Endothelial cell of umbilical vein (primary cell): ENCODE results near the gene REL. TPM values are rescaled to one million over a fixed set of nuclear protein-coding genes. Genes with fewer than 3 reads are reported as not detected.

Source experiments
- BruUV-seq: library from RNA; stranded (reverse); fragments of 400-500 nt; replicated peaks from 2 replicates; lab custom pipeline; 2021; lab: Mats Ljungman, UMichigan
- CTCF ChIA-PET: fragments of 300-600, 350-600 bp; sonication (Branson Sonifier 250); formaldehyde crosslinking; loops from one replicate; lab custom pipeline; 2021; ENCODE audit warnings: antibody characterized with exemption, inconsistent platforms; lab: Charles Lee
- POLR2A ChIA-PET: fragments of 300-600, 350-600 bp; sonication (Branson Sonifier 250); formaldehyde crosslinking; loops from one replicate; lab custom pipeline; 2021; ENCODE audit warnings: antibody characterized with exemption, inconsistent platforms; lab: Charles Lee
- DNase-seq: peaks from one replicate; pipeline ENCODE4 v3.0.0-alpha.2; 2011; ENCODE audit warnings: low read depth, low spot score
- FAIRE-seq: peaks from 2 replicates; lab custom pipeline; 2011; peaks lifted over from hg19 to GRCh38; lab: Jason Lieb, UNC
- H2AFZ ChIP-seq: 2 replicates; pipeline ENCODE4 v1.6.0; 2012; ENCODE audit warnings: low read depth, low read length, control low read depth, inconsistent platforms
- H3K27ac ChIP-seq: 2 replicates; pipeline ENCODE4 v1.5.1; 2011; ENCODE audit warnings: low read depth, mild to moderate bottlenecking, control low read depth, low read length, moderate library complexity; ENCODE audit not compliant: insufficient read depth
- H3K27me3 ChIP-seq, 2 experiments: 2 replicates each; pipeline versions ENCODE4 v1.6.0 to v1.6.1; 2011; ENCODE audit warnings: low read length in 2 of 2, mixed read lengths in 1 of 2; ENCODE audit not compliant: control insufficient read depth in 2 of 2, insufficient read depth in 2 of 2
- H3K36me3 ChIP-seq, 2 experiments: 2 replicates in 1 of 2; 3 replicates in 1 of 2; pipeline ENCODE4 v1.5.1; 2011; ENCODE audit warnings: low read length in 2 of 2, mild to moderate bottlenecking in 1 of 2, moderate library complexity in 1 of 2; ENCODE audit not compliant: control insufficient read depth in 2 of 2, insufficient read depth in 2 of 2; ENCODE audit errors: extremely low read depth in 1 of 2
- H3K4me1 ChIP-seq: 3 replicates; pipeline ENCODE4 v1.5.1; 2011; ENCODE audit warnings: mild to moderate bottlenecking, low read length; ENCODE audit not compliant: control insufficient read depth, insufficient read depth; ENCODE audit errors: extremely low read depth
- H3K4me2 ChIP-seq: 2 replicates; pipeline ENCODE4 v1.6.1; 2011; ENCODE audit warnings: low read length, control low read depth, mixed read lengths; ENCODE audit not compliant: insufficient read depth
- H3K4me3 ChIP-seq, 3 experiments: fragments of 200-600 bp in 1 of 3; sonication (generic), shearing (Covaris generic) in 1 of 3; replicated peaks in 1 of 3; 2 replicates each; pipeline ENCODE4 v1.5.1; 2011 to 2016; ENCODE audit warnings: control low read depth in 3 of 3, low read length in 3 of 3, mild to moderate bottlenecking in 2 of 3, inconsistent platforms in 1 of 3, low read depth in 1 of 3, moderate library complexity in 1 of 3; ENCODE audit not compliant: insufficient read depth in 1 of 3
- H3K79me2 ChIP-seq: 2 replicates; pipeline ENCODE4 v1.6.0; 2012; ENCODE audit warnings: low read length, inconsistent platforms; ENCODE audit not compliant: control insufficient read depth, insufficient read depth
- H3K9ac ChIP-seq: replicated peaks from 2 replicates; pipeline ENCODE3; 2011; ENCODE audit warnings: low read length, control low read depth; ENCODE audit not compliant: insufficient read depth; ENCODE audit errors: extremely low read depth
- H3K9me1 ChIP-seq: replicated peaks from 3 replicates; pipeline ENCODE4 v1.6.0; 2011; ENCODE audit warnings: mild to moderate bottlenecking, low read length; ENCODE audit not compliant: control insufficient read depth, insufficient read depth; ENCODE audit errors: extremely low read depth
- H3K9me3 ChIP-seq: replicated peaks from 2 replicates; pipeline ENCODE4 v1.5.1; 2012; ENCODE audit warnings: low read length, inconsistent platforms; ENCODE audit not compliant: control insufficient read depth, insufficient read depth
- H4K20me1 ChIP-seq: replicated peaks from 2 replicates; pipeline ENCODE3; 2011; ENCODE audit warnings: mild to moderate bottlenecking, low read length; ENCODE audit not compliant: control insufficient read depth, insufficient read depth; ENCODE audit errors: extremely low read depth
- EZH2 ChIP-seq: IDR thresholded peaks from 2 replicates; pipeline ENCODE4 v1.6.1; 2012; ENCODE audit warnings: borderline replicate concordance, low read depth, mild to moderate bottlenecking, moderate library complexity, low read length, inconsistent platforms; ENCODE audit not compliant: severe bottlenecking
- FOS ChIP-seq: IDR thresholded peaks from 2 replicates; pipeline ENCODE4 v1.6.1; 2011; ENCODE audit warnings: mild to moderate bottlenecking, low read length, moderate library complexity, borderline replicate concordance; ENCODE audit not compliant: insufficient read depth
- GATA2 ChIP-seq: IDR thresholded peaks from 2 replicates; pipeline ENCODE4 v1.7.0; 2011; ENCODE audit warnings: low read depth, mild to moderate bottlenecking, moderate library complexity, mixed read lengths, low read length; ENCODE audit not compliant: insufficient read length, insufficient read depth
- JUN ChIP-seq: IDR thresholded peaks from 2 replicates; pipeline ENCODE4 v1.6.1; 2011; ENCODE audit warnings: borderline replicate concordance, low read depth; ENCODE audit not compliant: insufficient read length, insufficient read depth
- MYC ChIP-seq: IDR thresholded peaks from one replicate; pipeline ENCODE4 v1.6.1; 2011; ENCODE audit warnings: mild to moderate bottlenecking, low read depth, low read length
- POLR2A ChIP-seq: IDR thresholded peaks from 2 replicates; pipeline ENCODE4 v1.6.1; 2012; ENCODE audit warnings: low read depth, mild to moderate bottlenecking, control low read depth, low read length
- POLR2AphosphoS5 ChIP-seq: IDR thresholded peaks from 2 replicates; pipeline ENCODE4 v1.6.1; 2012; ENCODE audit warnings: low read depth, mild to moderate bottlenecking, control low read depth, low read length, moderate library complexity; ENCODE audit not compliant: insufficient read depth
- dilution Hi-C: fragments of 300-500 bp; cut with MboI; formaldehyde crosslinking; loops from one replicate; pipeline ENCODE4 v1.15.0; 2019; ENCODE audit warnings: low sequenced_read_pairs; ENCODE audit not compliant: extremely low pct_ligation_motif_present
- intact Hi-C: fragments of 100-400 bp; cut with micrococcal nuclease; formaldehyde crosslinking; loops from one replicate; pipeline ENCODE4 v1.10.0; 2022
- polyA plus RNA-seq, 4 experiments: library from polyadenylated mRNA; depleted of rRNA in 3 of 4; stranded (reverse) in 3 of 4; unstranded in 1 of 4; fragments of >200 nt; gene quantifications; 2 replicates each; pipeline versions ENCODE4 v1.2.1 to v1.2.3, GENCODE V29; 2011 to 2012; ENCODE audit warnings: missing spikeins in 1 of 4
- total RNA-seq: library from RNA; stranded (reverse); gene quantifications from 2 replicates; pipeline ENCODE4 v1.2.3, GENCODE V29; 2021
- TF ChIP-seq, protein P1 (sequence below): IDR thresholded peaks from 2 replicates; pipeline ENCODE4 v1.6.1; 2011; ENCODE audit not compliant: insufficient read depth, insufficient read length
- TF ChIP-seq, protein P2 (sequence below), 2 donors: IDR thresholded peaks; 1 replicate in 1 of 2; 2 replicates in 1 of 2; pipeline ENCODE4 v1.5.1; 2011; ENCODE audit warnings: low read length in 2 of 2, mild to moderate bottlenecking in 2 of 2, moderate library complexity in 2 of 2, control low read depth in 1 of 2, inconsistent platforms in 1 of 2, low read depth in 1 of 2; ENCODE audit not compliant: insufficient read depth in 1 of 2; ENCODE audit errors: extremely low read depth in 1 of 2

REL gene
- total and polyA plus RNA-seq, 2 donors (not counting 3 experiments of a cell fraction or from before 2014, with no cell fraction given), result 3.5 to 12.8 TPM

DNA sequence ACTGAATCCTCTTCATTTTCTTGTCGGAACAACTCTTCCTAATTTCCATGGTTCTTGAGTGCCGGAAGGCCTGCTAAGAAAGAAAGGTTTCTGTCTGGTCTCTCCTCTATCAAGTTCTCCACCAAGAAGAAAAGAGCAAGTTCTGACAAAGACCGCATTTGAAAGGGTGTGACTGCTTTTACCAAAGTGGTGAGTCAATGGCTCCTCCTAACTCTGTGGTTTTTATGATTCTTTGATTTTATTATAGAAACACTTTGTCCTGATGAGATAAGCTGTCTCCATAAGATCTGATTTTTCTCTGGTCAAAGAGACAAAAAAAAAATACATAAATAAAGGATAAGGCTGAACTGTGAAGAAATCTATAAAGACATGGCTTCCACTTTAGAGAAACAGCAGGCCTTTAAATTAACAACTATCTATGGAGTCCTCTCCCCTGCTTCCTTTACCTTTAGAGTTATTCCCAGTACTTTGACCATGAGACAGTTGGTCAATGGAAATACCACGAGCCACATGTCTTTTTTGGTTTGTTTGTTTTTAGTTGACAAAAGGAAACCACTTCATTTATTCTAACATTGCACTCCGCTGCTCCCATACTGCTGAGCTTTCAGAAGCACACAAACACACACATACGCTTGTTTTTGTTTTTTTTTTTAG lies 67.7 kb downstream of the REL start:
- DNase-seq (no peak), FAIRE-seq (no peak)
- no TSS peak for BruUV-seq
- Histone ChIP-seq H3K4me3 (no peak overlapping the region), H3K9me3 (no peaks in the 10 kb centered on the region), H4K20me1 (no peaks in the 10 kb centered on the region), H3K4me1 (no peaks in the 10 kb centered on the region), H3K79me2 (no peaks in the 10 kb centered on the region), H3K36me3 (peaks cover 0 to 1% of the 10 kb centered on the region in 2 experiments), H3K4me2 (no peak overlapping the region), H3K27ac (no peak overlapping the region), H2AFZ (no peak overlapping the region), H3K9me1 (no peaks in the 10 kb centered on the region), H3K9ac (no peak overlapping the region), H3K27me3 (no peaks in the 10 kb centered on the region)
- intact Hi-C loops, result no loop called here
- ChIA-PET POLR2A (no interaction called here), CTCF (interaction anchor here (1.0 kb wide), 1 partner anchor 8 kb away, joined by 4 read pairs; no protein-coding TSS in a partner anchor)
- TF ChIP-seq POLR2A (no peak), GATA2 (no peak), EZH2 (no peak)
- dilution Hi-C loops, result no loop called here

DNA sequence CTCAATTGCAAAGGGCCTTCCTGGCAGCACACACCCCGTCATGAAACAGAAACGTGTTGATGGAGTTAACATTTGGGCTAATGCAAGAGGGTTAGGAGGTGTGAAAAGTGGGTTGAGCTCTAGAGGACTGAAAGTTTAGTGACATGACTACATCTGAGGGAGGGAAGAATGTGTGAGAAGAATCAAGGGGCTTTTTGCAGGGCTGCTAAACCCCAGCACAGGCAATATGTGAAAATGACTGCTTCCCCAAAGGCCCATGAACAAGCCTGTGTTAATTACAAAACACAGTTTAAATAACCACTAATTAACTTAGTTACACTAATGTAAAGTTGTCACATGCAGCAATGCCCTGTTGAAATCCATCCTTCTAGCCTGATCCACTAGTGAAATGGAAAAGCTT lies 72.8 kb downstream of the REL start:
- dilution Hi-C loops, result no loop called here

More for the DNA sequence above, 72.8 kb downstream of the REL start:
- intact Hi-C loops, result no loop called here
- H3K36me3 ChIP-seq, result peaks cover 0 to 2% of the 10 kb centered on the region in 2 experiments
- no peak overlapping the region for H3K27ac ChIP-seq
- H4K20me1 ChIP-seq, result no peaks in the 10 kb centered on the region
- no peaks in the 10 kb centered on the region for H3K27me3 ChIP-seq
- no peak overlapping the region for H2AFZ ChIP-seq
- no TSS peak for BruUV-seq
- H3K4me2 ChIP-seq, result no peak overlapping the region
- no peaks in the 10 kb centered on the region for H3K79me2 ChIP-seq
- TF ChIP-seq JUN (no peak), EZH2 (no peak), MYC (no peak), POLR2AphosphoS5 (no peak), POLR2A (no peak), FOS (no peak), GATA2 (no peak)
- TF ChIP-seq, protein P1, sequence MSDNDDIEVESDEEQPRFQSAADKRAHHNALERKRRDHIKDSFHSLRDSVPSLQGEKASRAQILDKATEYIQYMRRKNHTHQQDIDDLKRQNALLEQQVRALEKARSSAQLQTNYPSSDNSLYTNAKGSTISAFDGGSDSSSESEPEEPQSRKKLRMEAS, result no peak
- TF ChIP-seq, protein P2, sequence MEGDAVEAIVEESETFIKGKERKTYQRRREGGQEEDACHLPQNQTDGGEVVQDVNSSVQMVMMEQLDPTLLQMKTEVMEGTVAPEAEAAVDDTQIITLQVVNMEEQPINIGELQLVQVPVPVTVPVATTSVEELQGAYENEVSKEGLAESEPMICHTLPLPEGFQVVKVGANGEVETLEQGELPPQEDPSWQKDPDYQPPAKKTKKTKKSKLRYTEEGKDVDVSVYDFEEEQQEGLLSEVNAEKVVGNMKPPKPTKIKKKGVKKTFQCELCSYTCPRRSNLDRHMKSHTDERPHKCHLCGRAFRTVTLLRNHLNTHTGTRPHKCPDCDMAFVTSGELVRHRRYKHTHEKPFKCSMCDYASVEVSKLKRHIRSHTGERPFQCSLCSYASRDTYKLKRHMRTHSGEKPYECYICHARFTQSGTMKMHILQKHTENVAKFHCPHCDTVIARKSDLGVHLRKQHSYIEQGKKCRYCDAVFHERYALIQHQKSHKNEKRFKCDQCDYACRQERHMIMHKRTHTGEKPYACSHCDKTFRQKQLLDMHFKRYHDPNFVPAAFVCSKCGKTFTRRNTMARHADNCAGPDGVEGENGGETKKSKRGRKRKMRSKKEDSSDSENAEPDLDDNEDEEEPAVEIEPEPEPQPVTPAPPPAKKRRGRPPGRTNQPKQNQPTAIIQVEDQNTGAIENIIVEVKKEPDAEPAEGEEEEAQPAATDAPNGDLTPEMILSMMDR (IDR thresholded peaks at IDR 0.05; ENCODE audit: extremely low read depth in 1 of 2, insufficient read depth in 1 of 2, low read depth in 1 of 2, low read length in 2 of 2), result no peak
- CTCF ChIA-PET, result interaction anchor here (1.0 to 1.4 kb wide), 2 partner anchors 9 to 45 kb away, joined by 3 read pairs; no protein-coding TSS in a partner anchor
- FAIRE-seq (no peak), DNase-seq (no peak)
- POLR2A ChIA-PET, result no interaction called here
- peaks cover 19% of the 10 kb centered on the region for H3K4me1 ChIP-seq
- no peak overlapping the region for H3K9ac ChIP-seq
- no peaks in the 10 kb centered on the region for H3K9me1 ChIP-seq
- H3K4me3 ChIP-seq, result no peak overlapping the region
- no peaks in the 10 kb centered on the region for H3K9me3 ChIP-seq
